A673 (cell line): ENCODE data around the gene TSPAN7. TPM values are rescaled to one million over a fixed set of nuclear protein-coding genes. Genes with fewer than 3 reads are reported as not detected.

Source experiments
- BruUV-seq: library from RNA; stranded (reverse); fragments of 400-500 nt; replicated peaks from 2 replicates; lab custom pipeline; 2021; lab: Mats Ljungman, UMichigan
- CTCF ChIA-PET: fragments of 300-600 bp; sonication (Branson Sonifier 250); formaldehyde crosslinking; loops from one replicate; lab custom pipeline; 2022; ENCODE audit warnings: antibody characterized with exemption; lab: Charles Lee
- POLR2A ChIA-PET: fragments of 300-600 bp; sonication (Branson Sonifier 250); formaldehyde crosslinking; loops from one replicate; lab custom pipeline; 2022; ENCODE audit warnings: antibody characterized with exemption; ENCODE audit not compliant: low non-redundant PET; lab: Charles Lee
- DNase-seq: peaks from one replicate; pipeline ENCODE4 v3.0.0-alpha.2; 2015; ENCODE audit warnings: low spot score
- H3K27ac ChIP-seq: fragments of 200-600 bp; sonication (generic); 2 replicates; pipeline ENCODE4 v1.5.1; 2016; ENCODE audit warnings: mixed run types, low read depth, mild to moderate bottlenecking, mixed read lengths, antibody characterized with exemption, low read length; ENCODE audit not compliant: poor library complexity, severe bottlenecking
- H3K27me3 ChIP-seq: fragments of 200-600 bp; sonication (generic); replicated peaks from 2 replicates; pipeline ENCODE4 v1.6.1; 2017; ENCODE audit warnings: mixed run types, low read depth, mild to moderate bottlenecking, mixed read lengths, antibody characterized with exemption, low read length; ENCODE audit not compliant: insufficient read depth, poor library complexity
- H3K36me3 ChIP-seq: fragments of 200-600 bp; sonication (generic); 2 replicates; pipeline ENCODE4 v1.6.1; 2016; ENCODE audit warnings: mixed run types, mild to moderate bottlenecking, mixed read lengths, antibody characterized with exemption, low read length; ENCODE audit not compliant: insufficient read depth, poor library complexity, severe bottlenecking
- H3K4me1 ChIP-seq: fragments of 200-600 bp; sonication (generic); 2 replicates; pipeline ENCODE4 v1.6.1; 2017; ENCODE audit warnings: mixed run types, mild to moderate bottlenecking, mixed read lengths, antibody characterized with exemption, low read length; ENCODE audit not compliant: insufficient read depth, poor library complexity, severe bottlenecking
- H3K4me3 ChIP-seq: fragments of 200-600 bp; sonication (generic); 2 replicates; pipeline ENCODE4 v1.5.1; 2016; ENCODE audit warnings: low read depth, mixed run types, mild to moderate bottlenecking, mixed read lengths, low read length; ENCODE audit not compliant: poor library complexity, severe bottlenecking
- H3K9me3 ChIP-seq: fragments of 200-600 bp; sonication (generic); 2 replicates; pipeline ENCODE4 v1.6.1; 2016; ENCODE audit warnings: mixed run types, low read depth, mild to moderate bottlenecking, mixed read lengths, antibody characterized with exemption, low read length; ENCODE audit not compliant: poor library complexity, severe bottlenecking
- EZH2 ChIP-seq: fragments of 200-600 bp; sonication (generic); IDR thresholded peaks from 2 replicates; pipeline ENCODE4 v1.6.1; 2017; ENCODE audit warnings: borderline replicate concordance, low read depth, mild to moderate bottlenecking, mixed read lengths, antibody characterized with exemption, low read length; ENCODE audit not compliant: poor library complexity, severe bottlenecking
- intact Hi-C: fragments of 100-400 bp; cut with micrococcal nuclease; formaldehyde crosslinking; loops from one replicate; pipeline ENCODE4 v1.10.0; 2022; ENCODE audit not compliant: unreplicated experiment
- total RNA-seq: library from RNA; stranded (reverse); gene quantifications from 2 replicates; pipeline ENCODE4 v1.2.3, GENCODE V29; 2021
- TF ChIP-seq, protein P1 (sequence below): fragments of 300-800, 200-600 bp; sonication (generic); conservative IDR thresholded peaks from 2 replicates; pipeline ENCODE4 v1.5.1; 2017; ENCODE audit warnings: low read depth, mild to moderate bottlenecking, antibody characterized with exemption, low read length, moderate library complexity, mixed read lengths

Gene TSPAN7
- total RNA-seq, 1 experiment from 2014 or later = 0.26 TPM

DNA sequence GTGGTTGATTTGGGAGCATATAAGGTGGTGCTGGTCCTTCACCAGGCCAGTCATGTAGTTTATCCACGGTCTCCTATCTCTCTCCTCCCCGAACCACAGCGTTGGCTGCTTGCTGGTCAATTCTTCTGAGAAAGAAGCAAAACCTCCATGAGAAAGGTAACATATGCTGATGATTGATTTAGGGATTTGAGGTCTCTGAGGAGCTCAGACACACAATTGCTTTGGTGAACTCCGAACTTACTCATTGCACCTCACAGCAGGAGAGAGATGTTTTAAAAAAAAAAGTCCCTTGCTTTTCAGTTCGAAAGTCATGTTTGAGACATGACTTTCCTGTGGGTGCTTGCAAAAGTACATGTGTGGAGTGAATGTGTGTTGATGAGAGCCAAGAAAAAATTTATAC, 100.2 kb downstream of the TSPAN7 start:
- H3K27ac ChIP-seq = no peak overlapping the region
- no peak for DNase-seq
- TF ChIP-seq, protein P1, sequence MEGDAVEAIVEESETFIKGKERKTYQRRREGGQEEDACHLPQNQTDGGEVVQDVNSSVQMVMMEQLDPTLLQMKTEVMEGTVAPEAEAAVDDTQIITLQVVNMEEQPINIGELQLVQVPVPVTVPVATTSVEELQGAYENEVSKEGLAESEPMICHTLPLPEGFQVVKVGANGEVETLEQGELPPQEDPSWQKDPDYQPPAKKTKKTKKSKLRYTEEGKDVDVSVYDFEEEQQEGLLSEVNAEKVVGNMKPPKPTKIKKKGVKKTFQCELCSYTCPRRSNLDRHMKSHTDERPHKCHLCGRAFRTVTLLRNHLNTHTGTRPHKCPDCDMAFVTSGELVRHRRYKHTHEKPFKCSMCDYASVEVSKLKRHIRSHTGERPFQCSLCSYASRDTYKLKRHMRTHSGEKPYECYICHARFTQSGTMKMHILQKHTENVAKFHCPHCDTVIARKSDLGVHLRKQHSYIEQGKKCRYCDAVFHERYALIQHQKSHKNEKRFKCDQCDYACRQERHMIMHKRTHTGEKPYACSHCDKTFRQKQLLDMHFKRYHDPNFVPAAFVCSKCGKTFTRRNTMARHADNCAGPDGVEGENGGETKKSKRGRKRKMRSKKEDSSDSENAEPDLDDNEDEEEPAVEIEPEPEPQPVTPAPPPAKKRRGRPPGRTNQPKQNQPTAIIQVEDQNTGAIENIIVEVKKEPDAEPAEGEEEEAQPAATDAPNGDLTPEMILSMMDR = no peak
- TF ChIP-seq EZH2 = no peak
- no peaks in the 10 kb centered on the region for H3K36me3 ChIP-seq
- no peak overlapping the region for H3K4me3 ChIP-seq
- intact Hi-C loops = loop anchor here (5.0 kb wide), 2 partner anchors 491 to 581 kb away; no protein-coding TSS in a partner anchor
- H3K4me1 ChIP-seq = no peaks in the 10 kb centered on the region
- H3K9me3 ChIP-seq = no peaks in the 10 kb centered on the region
- peaks cover 3% of the 10 kb centered on the region for H3K27me3 ChIP-seq
- BruUV-seq = no TSS peak
- POLR2A ChIA-PET = no interaction called here
- CTCF ChIA-PET = no interaction called here

DNA sequence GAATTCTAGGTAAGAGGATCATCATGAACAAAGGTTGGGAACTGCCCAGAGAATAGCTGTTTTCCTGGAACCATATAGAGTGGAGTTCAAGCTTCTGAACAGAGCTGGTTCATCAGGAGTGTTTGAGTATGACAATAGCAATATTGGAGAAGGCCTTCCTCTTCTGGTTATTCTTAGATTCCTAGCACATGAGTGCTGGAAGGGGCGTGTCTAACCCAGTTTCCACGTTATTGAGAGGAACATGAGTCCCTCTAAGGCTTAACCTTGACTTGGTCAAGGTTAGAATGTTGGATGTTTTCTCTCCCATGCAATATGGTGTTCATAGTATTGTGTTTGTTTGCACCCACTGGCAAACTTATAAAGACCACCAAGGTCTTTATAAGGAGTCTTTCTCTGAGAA, 101.3 kb downstream of the TSPAN7 start:
- CTCF ChIA-PET = no interaction called here

DNA sequence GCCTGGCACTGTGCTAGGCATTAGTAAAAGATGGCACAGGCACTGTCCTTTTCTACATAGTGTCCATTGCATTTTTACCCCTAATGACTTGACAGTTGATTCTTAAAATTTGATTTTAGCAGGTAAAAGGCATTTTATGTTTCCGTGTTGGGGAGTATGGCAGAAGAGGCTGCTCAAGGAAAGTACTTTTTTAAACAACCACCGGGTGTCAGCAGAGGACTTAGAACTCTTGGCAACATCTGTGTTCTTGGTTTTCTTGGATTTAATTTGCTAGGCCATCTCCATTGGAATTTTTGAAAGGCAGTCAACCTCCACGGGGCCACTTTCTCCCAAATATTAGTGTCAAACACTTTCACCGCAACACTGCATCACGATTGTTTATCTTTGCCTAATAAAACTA, 102.9 kb downstream of the TSPAN7 start:
- no peaks in the 10 kb centered on the region for H3K27me3 ChIP-seq
- H3K9me3 ChIP-seq = no peaks in the 10 kb centered on the region
- no peak overlapping the region for H3K4me3 ChIP-seq
- BruUV-seq = no TSS peak
- no peaks in the 10 kb centered on the region for H3K4me1 ChIP-seq
- TF ChIP-seq EZH2 = no peak
- TF ChIP-seq, protein P1 = peak; percentile 58
- H3K36me3 ChIP-seq = no peaks in the 10 kb centered on the region
- ChIA-PET CTCF (no interaction called here), POLR2A (no interaction called here)
- H3K27ac ChIP-seq = no peak overlapping the region
- DNase-seq = peak; percentile 52
- intact Hi-C loops = loop anchor here (5.0 kb wide), 2 partner anchors 488 to 578 kb away; no protein-coding TSS in a partner anchor

More for the DNA sequence above, 101.3 kb downstream of the TSPAN7 start:
- POLR2A ChIA-PET = no interaction called here
- Histone ChIP-seq H3K4me3 (no peak overlapping the region), H3K27me3 (no peaks in the 10 kb centered on the region), H3K27ac (no peak overlapping the region), H3K9me3 (no peaks in the 10 kb centered on the region), H3K36me3 (no peaks in the 10 kb centered on the region), H3K4me1 (no peaks in the 10 kb centered on the region)
- DNase-seq = no peak
- no TSS peak for BruUV-seq
- TF ChIP-seq, protein P1 = no peak
- TF ChIP-seq EZH2 = no peak
- intact Hi-C loops = loop anchor here (5.0 kb wide), 2 partner anchors 490 to 580 kb away; no protein-coding TSS in a partner anchor
